ENCODE data around the gene AUTS2.

Gene AUTS2

GRCh38 chr7:70416986-70417655 lies 818.8 kb downstream of the AUTS2 start:
- Histone ChIP-seq H3K4me3 (no peak overlapping the region), H3K27ac (no peak overlapping the region)

- Histone ChIP-seq H3K4me3 (no peak overlapping the region), H3K27ac (no peak overlapping the region)
Observed at GRCh38 chr7:70419526-70420380, 821.5 kb downstream of the AUTS2 start.

DNA sequence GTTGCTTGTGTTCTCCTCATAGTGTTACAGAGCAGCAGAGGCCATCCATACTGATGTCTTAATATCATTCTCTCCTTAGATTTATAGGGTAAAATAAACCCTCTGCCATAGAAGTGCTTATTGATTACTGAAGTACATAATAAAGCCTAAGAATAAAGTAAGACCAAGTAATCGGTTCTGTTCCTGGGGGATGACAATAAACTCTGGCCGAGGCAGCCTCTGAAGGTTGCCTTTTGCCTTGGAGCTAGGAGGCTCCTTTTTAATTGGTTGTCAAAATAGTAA lies 822.0 kb downstream of the AUTS2 start:
- H3K27ac ChIP-seq = no peak overlapping the region
- no peak overlapping the region for H3K4me3 ChIP-seq

DNA sequence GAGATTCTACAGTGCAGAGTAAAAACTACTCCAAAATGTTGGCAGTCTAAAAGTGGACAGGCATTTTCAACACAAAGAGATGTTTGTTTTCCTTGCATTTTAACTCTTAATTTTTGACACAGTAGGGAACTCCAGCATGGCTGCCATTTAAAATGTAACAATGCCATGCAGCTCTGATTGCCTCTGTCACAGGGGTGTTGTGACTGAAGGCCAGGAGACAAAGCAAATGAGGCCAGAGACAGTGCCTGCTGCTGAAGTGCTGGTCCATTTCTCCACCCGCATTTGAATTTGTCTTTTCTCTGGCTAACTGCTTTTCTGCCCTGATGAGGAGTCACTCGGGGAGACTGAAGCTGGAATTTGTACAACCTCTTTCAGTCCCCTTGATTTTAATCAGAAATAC lies 823.0 kb downstream of the AUTS2 start:
- no peak overlapping the region for H3K27ac ChIP-seq
- no peak overlapping the region for H3K4me3 ChIP-seq

DNA sequence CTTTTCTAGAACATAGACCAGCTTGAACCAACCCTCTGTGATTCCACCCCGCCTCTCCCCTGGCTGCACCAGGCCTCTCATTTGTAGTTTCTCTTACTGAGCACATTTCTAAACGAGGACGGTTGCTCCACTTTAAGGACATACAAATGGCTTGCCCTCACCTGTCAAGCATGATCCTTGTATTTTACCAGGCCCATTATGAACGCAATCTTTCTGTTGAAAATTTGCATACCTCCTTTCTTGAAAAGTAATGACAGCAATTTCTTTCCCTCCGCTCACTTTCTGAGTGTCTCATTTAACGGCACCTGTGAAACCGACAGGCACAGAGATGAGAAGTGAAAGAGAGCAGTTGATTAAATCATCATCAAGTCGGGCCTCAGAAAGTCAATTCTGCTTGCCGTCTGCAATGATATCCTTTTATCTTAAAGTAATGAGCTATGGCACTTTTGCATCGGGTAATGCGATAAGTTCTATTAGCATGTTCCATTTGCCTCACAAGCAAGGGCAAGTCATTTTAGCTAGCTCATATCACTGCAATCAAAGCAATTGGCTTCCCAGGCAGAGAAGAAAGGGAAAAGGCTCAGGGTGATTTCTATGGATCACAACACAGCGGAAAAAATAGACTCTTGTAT lies 828.1 kb downstream of the AUTS2 start:
- Histone ChIP-seq H3K27ac (no peak overlapping the region), H3K4me3 (no peak overlapping the region)

DNA sequence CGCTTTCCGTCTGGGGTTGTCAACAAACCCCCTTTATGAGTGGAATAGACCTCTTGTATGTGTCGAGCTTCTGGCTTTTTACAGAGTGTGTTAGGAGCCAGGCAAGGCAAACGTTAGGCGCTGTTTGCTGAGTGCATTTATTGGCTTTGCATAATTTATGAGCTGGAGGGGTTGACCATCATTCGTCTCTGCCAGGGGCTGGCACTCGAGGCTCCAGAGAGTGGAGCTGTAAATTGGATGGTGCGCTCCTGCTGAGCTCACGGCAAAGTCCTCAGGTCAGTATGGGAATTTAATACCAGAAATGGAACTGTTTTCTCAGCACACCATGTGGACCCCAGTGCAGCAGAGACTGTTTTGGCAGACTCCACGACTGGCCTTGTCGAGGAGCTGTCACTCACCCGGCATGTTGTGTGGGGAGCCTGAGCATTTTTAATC lies 834.3 kb downstream of the AUTS2 start:
- no peak overlapping the region for H3K4me3 ChIP-seq
- no peak overlapping the region for H3K27ac ChIP-seq

- Histone ChIP-seq H3K4me3 (no peak overlapping the region), H3K27ac (no peak overlapping the region)
Observed at GRCh38 chr7:70434376-70434775, 836.1 kb downstream of the AUTS2 start.

DNA sequence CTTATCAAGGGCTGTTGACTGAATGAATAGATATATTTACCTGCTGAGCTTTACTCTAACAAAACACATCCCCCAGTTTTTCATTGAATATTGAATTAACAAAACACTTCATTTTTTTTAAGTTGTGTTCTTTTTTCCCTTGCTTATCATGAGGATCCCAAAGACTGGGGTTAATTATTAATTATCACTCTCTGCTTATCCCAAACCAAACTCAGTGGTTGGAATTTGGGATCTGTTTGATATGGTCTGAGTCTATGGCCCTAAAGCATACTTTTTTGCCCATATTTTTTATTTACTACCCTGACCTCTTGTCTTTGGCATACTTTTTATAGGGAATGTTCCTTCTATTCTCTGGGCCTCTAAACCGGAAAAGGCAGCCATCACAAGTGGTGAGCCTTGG lies 836.5 kb downstream of the AUTS2 start:
- Histone ChIP-seq H3K27ac (no peak overlapping the region), H3K4me3 (no peak overlapping the region)

GRCh38 chr7:70435634-70436033 lies 837.4 kb downstream of the AUTS2 start:
- no peak overlapping the region for H3K4me3 ChIP-seq
- H3K27ac ChIP-seq = no peak overlapping the region

- Histone ChIP-seq H3K4me3 (no peak overlapping the region), H3K27ac (no peak overlapping the region)
Observed at GRCh38 chr7:70436790-70437350, 838.6 kb downstream of the AUTS2 start.

DNA sequence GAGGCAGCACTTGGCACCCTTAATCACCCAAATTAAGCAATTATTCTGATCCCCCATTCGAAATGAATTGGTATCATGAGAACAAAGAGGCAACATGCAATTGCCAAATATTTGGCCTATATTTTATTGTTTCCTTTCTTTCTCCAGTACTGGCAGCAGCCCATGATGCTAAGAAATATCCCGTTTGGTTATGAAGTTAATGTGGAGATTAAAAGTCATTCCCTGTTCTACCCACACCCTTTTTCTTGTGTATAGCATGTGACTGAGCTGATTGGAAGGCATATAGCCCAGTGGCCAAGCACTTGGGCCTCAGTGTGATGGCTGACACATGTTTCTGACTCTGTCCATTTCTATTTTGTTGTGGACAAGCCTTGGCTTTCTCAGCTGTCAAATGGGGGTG lies 841.4 kb downstream of the AUTS2 start:
- no peak overlapping the region for H3K27ac ChIP-seq
- no peak overlapping the region for H3K4me3 ChIP-seq

GRCh38 chr7:70446448-70447143 lies 848.3 kb downstream of the AUTS2 start:
- H3K4me3 ChIP-seq = no peak overlapping the region
- no peak overlapping the region for H3K27ac ChIP-seq

DNA sequence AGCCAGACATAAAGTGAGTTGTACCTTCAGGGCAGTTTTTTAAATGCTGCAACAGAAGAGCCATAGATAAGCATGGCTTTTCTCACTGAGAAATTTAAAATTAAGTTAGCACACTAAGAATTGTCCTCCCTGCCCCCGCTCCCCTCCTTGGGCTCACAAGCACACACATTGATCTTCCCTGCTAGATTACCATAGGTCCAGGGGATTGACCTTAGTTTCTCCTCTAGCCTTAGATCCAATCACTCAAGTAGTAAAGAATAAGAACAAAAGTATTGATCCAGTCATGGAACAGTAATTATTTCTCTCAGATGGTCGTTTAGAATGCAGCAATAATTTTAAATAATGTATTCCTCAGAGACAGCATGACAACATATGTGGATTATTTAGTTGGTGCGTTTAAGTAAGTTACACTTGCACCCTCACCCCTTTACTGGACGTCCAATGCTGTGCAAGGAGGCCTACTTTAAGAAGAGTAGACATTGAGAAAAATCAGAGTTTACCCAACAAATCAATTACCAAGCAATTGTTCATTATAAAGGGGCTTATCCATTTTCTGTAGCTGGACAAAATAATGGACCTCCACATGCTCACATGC lies 850.1 kb downstream of the AUTS2 start:
- H3K4me3 ChIP-seq = no peak overlapping the region
- no peak overlapping the region for H3K27ac ChIP-seq

DNA sequence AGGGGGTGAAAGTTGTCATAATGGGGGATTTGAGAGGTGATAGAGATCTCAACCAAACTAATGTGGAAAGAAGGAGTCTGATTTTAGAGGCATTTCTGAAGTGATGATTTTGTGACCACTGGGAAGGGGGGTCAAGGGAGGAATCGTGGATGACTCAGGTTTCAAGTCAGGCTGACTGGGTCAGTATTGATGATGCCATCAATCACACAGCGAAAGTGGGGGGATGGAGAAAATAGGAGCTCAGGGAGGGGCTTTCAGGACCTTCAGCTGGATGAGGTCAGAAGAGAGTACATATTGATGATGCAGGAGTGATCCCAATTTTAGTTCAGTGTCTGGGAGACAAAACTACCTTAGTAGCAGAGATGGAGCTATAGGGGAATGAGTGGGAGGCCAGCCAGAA lies 852.5 kb downstream of the AUTS2 start:
- H3K4me3 ChIP-seq = no peak overlapping the region
- H3K27ac ChIP-seq = no peak overlapping the region

DNA sequence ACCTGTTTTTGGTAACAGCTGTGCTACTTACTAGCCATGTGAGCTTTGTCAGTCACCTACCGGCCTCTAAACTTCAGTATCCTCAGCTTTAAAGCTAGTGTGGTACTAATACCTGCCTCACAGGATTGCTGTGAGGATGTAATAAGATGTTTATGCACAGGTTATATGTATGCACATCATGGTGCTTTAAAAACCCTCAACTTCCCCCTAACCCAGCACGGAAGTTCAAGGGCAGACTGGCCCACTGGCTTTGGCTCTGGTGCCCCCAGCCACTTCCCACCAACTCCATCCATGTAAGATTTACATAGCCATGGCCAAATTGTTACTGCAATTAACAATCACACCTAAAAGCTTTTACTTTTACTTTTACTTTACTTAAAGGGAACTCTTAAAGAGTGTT lies 857.6 kb downstream of the AUTS2 start:
- no peak overlapping the region for H3K4me3 ChIP-seq
- H3K27ac ChIP-seq = no peak overlapping the region

DNA sequence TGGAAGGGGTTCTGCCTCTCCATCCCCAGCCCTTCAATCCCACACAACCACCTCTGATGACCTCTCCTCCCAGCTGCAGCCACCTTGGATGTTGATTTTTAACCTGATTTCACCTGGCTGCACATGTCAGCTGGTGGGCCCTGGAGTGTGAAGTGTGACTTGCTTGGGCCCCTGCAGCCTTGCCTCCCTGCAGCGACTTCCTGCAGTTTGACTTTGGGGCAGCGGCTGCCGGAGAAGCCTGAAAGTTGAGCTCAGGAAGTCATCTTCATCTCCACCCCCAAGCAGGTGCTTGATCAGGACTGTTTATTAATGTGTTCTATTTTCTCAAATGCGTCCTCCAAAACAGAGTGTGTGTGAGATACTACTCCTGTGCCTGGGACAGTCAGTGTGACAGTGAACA lies 858.4 kb downstream of the AUTS2 start:
- Histone ChIP-seq H3K27ac (no peak overlapping the region), H3K4me3 (no peak overlapping the region)

DNA sequence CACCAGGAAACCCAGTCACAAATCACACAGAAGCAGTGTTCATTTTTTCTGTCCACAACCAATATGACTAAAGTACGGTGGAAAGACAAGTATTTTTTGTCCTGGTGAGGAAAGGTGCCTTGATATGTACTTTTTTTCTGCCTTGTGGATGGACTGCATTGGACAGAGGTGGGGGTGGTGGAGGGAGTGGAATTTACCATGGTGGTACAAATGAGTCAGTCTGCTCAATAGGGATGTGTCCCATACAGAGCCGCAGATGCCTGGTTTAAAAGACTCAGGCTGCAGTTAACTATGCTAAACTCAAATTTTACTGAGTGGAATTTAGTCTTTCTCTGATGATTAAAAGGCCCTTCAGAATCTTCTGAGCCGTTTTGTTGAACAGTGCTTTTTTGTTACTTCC lies 859.2 kb downstream of the AUTS2 start:
- Histone ChIP-seq H3K4me3 (no peak overlapping the region), H3K27ac (no peak overlapping the region)

- H3K4me3 ChIP-seq = no peak overlapping the region
- H3K27ac ChIP-seq = no peak overlapping the region
Observed at GRCh38 chr7:70457883-70458680, 859.8 kb downstream of the AUTS2 start.

GRCh38 chr7:70458745-70459144 lies 860.5 kb downstream of the AUTS2 start:
- Histone ChIP-seq H3K4me3 (no peak overlapping the region), H3K27ac (no peak overlapping the region)
